Measurements from ENCODE around the gene ALAS1. TPM values are rescaled to one million over a fixed set of nuclear protein-coding genes. Genes with fewer than 3 reads are reported as not detected.
"Not testable (repeated sequence)": the region's sequence is repeated elsewhere in the genome, so short reads cannot be mapped to it uniquely, and the experiment has no call there.

ALAS1 gene
- 45.2 TPM for total RNA-seq

DNA sequence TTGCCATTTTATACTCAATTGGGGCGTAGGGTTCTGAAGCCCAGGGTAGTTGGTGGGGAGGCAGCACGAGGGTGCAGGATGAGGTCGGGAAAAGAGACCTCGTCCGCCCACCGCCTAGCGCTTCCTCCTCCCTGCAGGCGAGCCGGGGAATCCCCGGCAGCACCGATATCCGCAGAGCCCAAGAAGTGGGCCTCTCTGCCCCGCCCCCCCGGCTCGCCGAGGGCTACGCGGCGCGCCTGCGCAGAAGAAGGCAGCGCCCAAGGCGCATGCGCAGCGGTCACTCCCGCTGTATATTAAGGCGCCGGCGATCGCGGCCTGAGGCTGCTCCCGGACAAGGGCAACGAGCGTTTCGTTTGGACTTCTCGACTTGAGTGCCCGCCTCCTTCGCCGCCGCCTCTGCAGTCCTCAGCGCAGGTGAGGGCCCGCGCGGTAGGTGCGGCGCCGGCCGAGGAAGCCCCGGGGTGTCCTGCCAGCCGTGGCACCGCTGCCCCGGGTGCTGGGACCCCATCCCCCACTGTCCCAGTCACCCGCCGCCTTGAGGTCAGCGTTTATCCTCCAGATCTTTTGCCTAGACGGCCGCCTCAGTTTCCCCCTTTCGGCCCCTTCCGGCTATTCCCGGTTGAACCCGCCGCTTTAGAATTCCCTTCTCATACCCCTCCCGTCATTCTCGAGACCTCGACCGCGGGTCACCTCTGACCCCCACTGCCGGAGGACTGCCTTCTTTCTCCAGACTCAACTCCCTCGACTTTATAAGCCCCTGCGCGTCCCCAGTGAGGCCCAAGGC lies at the start of gene ALAS1:
ALAS1 (plus strand) TSS at position 319 of the 784 bp plus-strand sequence. CDS start 1,082 bp downstream, outside the sequence.
- peak; percentile 80 for ATAC-seq

DNA sequence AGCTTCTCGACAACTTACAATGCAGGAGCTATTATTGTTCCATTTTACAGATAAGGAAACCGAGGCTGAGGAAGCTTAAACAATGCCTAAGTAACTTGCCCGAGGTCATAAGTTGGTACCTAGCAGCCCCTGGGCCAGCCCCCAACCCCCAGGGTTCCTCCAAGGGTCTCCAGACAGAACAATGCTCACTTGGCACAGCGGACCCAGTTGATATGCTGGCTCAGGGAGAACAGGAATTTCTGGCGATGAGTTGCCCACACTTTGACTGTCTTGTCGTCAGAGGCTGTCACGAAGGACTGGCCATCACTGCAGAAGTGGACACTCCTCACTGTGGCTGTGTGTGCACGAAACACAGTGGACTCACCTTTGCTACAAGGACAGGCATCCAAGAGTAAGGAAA lies 48.9 kb upstream of the ALAS1 start:
- no peak for ATAC-seq

DNA sequence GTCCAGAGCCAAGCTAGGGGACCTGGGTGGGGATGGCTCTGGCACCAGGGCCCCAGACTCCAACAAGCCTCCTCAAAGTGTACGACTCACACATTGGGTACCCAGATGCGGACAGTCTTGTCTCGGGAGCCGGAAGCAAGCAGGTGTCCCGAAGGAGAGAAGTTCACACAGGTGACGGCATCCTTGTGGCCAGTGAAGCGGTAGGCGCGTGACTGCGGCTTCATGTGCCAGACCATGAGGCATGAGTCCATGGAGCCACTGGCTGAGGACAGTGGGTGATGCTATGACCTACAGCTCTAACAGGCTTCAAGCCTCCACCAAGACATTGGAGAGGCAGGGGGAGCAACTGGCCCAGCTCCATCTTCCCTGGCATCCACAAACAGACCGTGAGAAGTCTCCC lies 48.2 kb upstream of the ALAS1 start:
- ATAC-seq, result no peak

DNA sequence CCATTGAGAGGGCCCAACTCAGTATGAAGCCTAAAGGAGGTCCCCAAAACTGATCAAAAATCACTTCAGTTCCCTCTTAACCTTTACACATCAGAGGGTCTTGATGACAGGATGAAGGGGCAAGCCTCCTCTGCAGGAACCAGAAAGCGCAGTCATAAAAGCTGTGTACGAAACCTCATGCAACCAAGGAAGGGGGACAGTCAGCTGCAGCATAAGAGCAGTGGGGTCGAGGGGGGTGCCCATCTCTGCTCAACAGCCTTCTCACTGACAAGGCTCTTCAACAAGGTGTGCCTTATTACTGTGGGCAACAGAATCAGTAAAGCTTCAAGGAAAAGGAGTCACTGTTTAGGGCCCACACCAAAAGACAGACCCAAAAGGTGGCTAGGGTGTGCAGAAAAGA lies 47.6 kb upstream of the ALAS1 start:
- no peak for ATAC-seq

DNA sequence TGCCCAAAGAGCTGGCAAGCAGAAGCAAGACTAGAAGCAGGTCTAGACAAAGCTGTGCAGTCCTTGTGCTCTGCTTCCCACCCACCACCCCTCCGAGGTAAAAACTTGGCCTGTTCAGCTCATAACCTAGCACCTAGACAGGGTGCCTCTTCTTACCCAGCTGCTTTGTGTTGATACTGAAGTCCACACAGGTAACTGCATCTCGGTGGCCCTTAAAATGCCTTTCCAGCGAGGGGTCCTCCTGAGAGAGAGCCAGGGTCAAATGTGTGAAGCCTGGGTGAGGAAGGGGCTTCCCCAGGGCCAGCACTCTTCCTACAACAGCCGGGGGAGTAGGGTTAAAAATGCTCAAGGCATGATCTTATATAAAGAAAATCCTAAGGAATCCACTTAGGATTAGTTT lies 47.1 kb upstream of the ALAS1 start:
- no peak for ATAC-seq

DNA sequence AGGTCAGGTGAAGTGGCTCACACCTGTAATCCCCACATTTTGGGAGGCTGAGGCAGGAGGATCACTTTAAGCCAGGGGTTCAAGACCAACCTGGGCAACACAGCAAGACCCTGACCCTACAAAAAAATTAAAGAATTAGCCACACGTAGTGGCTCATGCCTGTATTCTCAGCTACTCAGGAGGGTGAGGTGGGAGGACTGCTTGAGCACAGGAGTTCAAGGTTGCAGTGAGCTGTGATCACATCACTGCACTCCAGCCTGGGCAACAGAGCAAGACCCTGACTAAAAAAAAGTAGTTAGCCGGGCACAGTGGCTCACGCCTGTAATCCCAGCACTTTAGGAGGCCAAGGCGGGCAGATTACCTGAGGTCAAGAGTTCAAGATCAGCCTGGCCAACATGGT lies 46.0 kb upstream of the ALAS1 start:
- not testable (repeated sequence) for ATAC-seq

DNA sequence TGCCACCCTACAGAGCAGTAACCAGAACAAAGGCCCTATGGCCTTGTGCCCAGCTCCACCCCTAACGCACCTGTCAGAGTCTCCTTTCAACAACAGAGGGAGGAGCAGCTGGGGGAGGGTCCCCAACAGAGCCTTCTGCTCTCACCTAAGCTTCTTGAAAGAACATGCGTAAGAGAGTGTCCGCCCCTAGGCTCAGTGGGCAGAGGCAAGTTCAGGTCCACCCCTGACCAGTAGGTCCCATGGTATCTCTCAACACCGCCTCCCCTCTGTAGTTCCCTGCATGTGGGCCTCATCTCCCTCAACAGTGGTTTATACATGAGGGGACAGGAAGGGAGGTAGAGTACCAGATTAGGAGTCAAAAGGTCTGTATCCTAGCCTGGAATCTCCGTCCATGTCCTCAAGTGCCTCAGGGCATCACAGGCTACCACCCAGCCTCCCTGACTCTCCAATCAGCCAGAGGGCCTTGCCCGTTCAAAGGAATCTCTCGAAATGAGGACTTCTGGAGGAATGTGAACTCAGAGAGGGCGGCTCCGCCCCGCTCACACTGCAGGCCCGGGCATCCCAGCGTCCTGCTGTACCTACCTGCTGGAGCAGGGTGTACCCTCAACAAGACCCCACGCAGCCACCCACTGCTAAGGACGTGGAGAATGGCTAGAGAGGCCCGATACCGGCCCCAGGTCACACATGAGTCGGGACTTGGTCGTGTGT lies 44.4 kb upstream of the ALAS1 start:
- peak; percentile 19 for ATAC-seq

DNA sequence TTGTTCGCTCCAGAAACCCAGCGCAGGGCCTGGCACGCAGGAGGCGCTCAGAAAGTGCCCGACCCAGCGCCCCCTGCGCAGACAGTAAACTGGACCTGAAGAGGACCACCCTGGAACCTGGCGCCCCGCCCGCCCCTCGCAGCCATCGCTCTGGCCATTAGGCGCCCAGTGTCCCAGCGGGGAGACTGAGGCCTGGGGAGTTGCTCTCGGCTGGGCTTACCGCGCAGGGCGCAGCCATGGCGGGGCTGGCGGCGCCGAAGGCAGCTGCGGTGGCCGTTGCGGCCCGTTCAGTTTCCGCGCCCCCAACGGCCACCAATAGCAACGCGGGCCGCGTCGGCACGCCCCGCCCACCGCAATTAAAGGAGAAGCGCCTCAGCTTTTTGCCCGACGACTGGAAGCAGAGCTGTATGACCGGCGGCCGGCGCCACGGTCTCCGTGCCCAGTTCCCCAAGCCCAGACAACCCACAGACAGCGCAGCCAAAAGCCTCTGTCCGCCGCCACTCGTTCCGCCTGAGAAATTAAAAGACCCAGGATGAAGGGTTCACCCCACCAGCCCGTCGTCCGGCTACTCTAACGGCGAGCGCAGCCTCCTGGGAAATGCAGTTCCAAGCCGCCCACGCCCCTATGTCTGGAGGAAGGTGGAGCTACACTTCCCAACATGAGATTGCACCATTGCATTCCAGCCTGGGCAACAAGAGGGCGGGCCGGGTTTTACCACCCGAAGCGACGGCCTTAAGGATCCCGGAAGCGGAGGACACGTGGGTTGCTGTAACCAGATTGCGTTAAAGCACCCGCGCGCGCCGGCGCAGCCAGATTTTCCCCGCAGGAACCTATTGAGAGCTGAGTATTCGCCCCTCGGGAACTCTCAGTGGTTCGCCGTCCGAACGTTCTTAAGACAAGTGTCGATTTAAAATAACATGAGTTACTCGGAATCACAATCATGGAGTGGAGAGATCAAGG lies 43.5 kb upstream of the ALAS1 start, which contains the start of gene POC1A:
POC1A (minus strand) TSS at position 289 of the 960 bp plus-strand sequence; CDS start at position 238, 51 bp downstream.
- peak; percentile 98 for ATAC-seq

DNA sequence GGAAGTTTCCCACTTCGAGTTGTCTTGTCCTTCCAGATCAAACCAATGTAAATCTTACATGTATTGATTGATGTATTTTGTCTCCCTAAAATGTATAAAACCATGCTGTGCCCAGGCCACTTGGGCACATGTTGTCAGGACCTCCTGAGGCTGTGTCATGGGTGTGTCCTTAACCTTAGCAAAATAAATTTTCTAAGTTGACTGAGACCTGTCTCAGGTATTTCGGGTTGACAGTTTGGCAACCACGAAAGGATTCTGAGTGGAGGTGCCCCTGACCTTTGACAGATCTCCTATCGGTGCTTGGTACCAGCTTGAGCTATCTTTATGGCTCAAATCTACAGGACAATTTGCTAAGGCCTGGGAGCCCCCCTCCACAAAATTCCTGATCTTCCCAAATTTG lies 42.0 kb upstream of the ALAS1 start:
- ATAC-seq, result no peak

DNA sequence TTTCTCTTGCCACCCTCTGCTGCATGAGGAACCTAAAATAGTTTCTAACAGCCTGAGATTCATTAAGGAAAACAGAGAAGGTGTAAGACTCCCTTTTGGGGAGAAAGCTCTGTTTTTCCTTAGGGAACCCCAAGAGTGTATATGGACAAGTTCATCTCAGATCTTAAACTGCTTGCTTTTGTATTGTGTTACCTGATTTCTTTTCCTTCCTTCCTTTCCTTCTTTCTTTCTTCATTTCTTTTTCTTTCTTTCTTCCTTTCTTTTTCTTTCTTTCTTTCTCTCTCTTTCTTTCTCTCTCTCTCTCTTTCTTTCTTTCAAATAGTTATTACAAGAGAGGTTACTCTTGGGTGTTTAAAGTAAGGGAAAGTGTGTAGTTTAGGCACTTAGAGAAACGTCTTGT lies 38.5 kb upstream of the ALAS1 start:
- no peak for ATAC-seq

DNA sequence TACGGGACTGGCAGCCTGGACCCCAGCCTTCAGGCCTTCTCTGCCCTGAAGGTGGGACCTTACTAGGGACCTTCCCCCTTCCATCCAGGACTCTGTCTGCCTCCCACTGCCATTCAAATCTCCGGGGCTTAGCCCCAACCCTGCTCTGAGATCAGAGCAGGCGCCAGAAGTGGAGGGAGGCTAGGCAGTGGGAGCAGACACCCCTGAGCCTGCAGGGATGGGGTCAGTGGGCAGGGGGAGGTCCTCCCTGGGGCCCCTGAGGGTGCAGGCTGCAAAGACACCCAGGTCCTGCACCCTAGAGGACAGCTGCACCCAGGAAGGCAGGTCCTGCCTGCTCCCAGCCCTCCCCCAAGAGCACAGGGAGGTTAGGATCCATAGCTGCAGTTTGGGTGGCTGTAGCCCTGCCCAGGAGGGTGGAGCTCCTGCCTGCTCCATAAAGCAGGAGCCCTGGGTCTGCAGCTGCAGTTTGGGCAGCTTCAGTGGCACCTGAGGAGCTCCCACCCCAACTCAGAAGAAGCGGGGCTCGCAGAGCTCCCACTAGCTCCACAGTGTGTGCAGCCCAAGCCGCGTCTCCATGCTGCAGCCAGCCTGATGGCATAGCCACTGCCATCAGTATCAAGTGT lies 35.6 kb upstream of the ALAS1 start:
- peak; percentile 15 for ATAC-seq

DNA sequence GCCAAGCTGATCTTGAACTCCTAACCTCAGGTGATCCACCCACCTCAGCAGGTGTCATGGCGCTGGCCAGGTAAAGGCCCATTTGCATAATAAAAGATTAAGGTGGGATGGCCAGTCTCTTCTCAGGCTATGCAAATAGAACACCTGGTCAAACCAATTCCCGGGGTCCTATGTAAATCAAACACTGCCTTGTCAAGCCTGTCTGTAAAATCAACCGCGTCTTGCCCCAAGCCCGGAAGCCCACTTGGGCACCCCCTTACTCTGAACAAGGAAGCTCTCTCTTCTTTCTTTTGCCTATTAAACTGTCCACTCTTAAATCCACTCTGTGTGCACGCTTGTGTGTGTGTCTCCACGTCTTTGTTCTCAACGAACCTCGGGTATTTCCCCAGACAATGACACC lies 30.7 kb upstream of the ALAS1 start:
- ATAC-seq, result no peak

DNA sequence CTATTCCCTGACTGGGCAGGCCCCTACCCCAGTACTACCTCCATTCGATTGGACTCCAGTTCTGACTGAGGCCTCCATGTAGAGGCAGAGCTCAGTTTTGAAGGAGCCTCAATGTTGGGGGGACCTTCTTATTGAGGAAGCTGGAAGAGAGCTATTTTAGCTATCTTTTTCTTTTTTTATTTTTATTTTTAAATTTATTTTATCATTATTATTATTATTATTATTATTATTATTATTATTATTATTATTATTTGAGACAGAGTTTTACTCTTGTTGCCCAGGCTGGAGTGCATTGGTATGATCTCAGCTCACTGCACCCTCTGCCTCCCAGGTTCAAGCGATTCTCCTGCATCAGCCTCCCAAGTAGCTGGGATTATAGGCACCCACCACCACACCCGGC lies 27.7 kb upstream of the ALAS1 start:
- ATAC-seq, result not testable (repeated sequence)

DNA sequence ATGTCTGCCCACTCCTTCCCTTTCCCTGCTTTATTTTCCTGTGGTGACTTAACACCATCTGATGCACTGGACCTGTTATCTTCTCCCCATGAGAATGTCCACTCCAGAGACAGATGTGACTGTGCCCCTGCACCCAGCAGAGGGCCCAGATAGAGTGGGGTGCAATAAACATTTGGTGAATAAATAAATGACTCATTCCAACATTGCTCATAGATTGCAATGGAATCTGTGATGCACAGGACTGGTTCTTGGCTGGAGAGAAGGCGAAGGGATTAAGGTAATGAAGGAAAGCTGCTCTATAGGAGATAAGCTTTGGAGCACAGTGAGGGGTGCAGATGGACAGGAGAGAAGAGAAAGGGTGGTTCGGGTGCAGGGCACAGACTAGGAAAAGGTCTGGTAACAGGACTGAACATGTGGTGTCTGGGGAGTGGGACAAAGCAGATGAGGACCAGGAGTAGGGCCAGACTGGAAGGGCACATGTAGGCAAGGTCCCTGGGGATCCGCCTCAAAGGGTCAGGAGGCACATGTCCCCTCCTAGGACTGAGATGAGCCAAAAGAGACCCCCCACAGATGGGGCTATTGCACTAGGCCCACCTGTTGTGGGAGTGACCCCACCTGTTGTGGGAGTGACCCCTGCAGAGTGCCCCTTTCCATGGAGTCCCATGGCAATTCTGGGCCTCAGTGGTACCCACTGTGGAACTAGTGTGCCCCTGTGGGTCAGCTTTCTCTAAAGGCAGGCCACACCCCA lies 26.3 kb upstream of the ALAS1 start:
- no peak for ATAC-seq

DNA sequence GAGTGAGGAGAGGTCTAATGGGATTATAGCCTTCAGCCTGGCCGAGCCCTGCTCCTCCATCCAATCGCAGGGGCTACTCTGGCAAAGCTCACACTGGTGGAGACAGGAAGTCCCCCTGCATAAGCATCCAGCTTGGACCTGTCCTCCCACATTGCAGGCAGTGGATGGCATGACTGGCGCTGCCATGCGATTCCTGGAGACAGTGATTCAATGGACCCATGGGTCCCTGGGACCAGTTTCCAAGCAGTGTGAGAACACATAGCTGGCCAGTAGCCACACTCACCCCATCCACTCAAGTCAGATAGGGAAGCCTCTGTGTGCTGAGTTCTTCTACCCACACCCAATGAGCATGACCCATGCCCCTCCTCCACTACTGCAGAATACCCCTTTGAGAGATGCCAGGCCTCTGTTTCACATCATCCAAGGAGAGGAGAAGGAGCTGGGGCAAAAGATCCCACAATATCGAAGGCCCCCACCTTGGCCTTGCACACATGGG lies 25.6 kb upstream of the ALAS1 start:
- no peak for ATAC-seq

DNA sequence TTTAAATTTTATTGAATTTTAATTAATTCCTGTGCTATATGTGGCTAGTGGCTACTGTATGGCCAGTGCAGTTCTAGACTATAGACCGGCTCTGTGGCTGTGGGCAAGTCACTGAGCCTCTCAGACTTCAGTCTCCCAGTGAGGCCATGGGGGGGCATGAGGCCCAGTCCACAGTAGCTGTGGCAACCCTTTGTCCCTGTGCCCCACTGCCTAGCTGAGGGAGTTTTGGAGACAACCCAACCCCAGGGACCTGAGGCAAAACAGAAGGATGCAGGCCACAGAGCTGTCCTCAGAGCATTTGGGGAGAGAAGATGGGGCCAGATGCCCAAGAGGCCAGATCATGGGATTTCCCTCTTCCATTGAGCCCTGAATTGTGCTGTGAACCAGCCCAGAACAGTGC lies 24.9 kb upstream of the ALAS1 start:
- ATAC-seq, result no peak

DNA sequence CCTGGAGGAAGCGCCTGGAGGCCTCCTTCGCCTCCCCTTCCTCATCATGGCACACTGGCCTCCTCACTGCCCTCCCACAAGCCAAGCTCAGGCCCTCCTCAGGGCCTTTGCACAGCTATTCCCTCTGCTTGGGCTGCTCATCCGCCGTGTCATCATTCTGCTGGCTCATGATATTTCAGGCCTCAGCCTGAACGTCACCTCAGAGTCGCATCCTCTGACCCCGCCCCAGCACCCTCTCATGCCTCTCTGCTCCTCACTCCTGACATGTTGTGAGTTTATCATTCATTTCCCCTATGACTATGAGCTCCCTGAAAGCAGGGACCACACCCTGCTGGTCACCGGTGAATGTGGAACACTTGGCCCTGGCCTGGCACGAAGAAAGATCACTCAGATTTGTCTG lies 23.1 kb upstream of the ALAS1 start:
- peak; percentile 84 for ATAC-seq

DNA sequence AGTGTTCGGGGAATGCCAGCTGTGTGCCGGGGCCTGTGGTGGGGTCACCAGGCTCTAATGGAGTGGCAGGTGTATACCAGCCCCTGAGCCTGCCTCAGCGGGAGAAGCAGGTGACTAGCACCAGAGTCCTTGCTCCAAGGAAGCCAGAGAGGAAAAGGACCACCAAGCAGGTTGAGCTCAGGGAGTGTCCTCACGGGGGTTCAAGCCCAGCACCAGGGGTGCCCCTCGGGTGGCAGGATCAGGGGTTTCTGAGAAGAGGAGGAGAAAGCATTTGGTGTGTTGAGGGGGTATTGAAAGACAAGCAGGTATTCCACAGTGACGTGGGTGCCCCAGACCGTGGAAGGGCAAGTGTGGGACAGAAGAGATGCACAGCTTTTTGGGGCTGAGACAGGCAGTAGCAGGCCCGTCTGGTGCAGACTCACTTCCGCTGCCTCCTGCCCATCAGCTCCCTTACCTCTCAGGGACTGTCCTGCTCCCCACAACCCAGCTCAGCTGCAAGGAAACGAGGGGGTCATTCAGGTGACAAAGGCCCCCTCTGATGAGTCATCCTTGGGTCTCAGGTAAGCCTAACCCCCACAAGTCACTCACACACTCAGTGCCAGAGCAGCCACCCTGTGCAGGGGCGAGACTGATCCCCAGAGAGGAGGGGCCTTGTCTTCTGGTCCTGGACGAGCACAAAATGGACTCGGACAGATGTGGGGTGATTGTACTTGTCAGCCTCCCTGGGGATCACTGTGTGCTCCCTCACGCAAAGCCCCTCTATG lies 22.4 kb upstream of the ALAS1 start:
- ATAC-seq, result no peak

DNA sequence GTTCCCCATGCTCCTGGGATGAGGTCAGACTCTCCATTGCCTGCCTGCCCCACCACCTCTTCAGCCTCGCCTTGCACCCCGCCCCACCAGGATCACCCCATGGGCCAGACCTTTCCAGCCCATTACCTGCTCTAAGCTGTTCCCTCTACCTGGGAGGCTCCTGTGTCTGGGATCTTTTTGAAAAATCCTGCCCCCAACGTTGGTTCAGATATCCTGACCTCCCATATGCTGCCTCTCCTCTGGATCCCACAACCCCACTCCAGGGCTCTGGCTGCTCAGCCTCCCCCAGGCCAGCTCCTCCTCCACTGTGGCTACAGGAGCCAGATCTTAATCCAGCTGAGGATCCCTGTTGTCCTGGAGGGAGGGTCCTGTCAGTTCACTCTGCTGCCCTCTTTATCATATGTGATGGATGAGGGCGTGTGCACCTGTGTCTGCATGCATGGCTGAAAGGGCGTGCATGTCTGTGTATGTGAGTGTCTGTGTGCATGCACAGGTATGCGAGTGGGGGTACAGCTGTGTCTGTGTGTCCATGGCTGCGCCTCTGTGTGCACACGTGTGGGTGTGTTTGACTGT lies 21.7 kb upstream of the ALAS1 start:
- peak; percentile 2 for ATAC-seq

All from esophagus mucosa (tissue), 1 donor.